Stomach (tissue), 9 donors: ENCODE data around the gene AKAP12. TPM values are rescaled to one million over a fixed set of nuclear protein-coding genes. Genes with fewer than 3 reads are reported as not detected.

Source experiments
- DNase-seq, 2 donors: peaks; one replicate each; pipeline versions ENCODE4 v3.0.0 to v3.0.0-alpha.2; 2013 to 2019
- H3K27ac ChIP-seq, 5 donors: fragments of 200-600 bp in 4 of 5; sonication (generic) in 4 of 5; one replicate each; pipeline ENCODE4 v1.5.1; 2013 to 2019; ENCODE audit warnings: mild to moderate bottlenecking in 1 of 5, moderate library complexity in 1 of 5
- H3K27me3 ChIP-seq, 3 donors: fragments of 200-600 bp; sonication (generic); one replicate each; pipeline ENCODE4 v1.5.1; 2017 to 2019; ENCODE audit warnings: mixed run types in 1 of 3
- H3K36me3 ChIP-seq, 4 donors: fragments of 200-600 bp; sonication (generic); 1 replicate in 3 of 4; 2 replicates in 1 of 4; pipeline ENCODE4 v1.5.1; 2016 to 2019
- H3K4me1 ChIP-seq, 4 donors: fragments of 200-600 bp; sonication (generic); one replicate each; pipeline ENCODE4 v1.5.1; 2016 to 2019
- H3K4me3 ChIP-seq, 4 donors: fragments of 200-600 bp; sonication (generic) in 3 of 4; one replicate each; pipeline ENCODE4 v1.5.1; 2016 to 2019; ENCODE audit warnings: mild to moderate bottlenecking in 1 of 4
- H3K9me3 ChIP-seq, 4 donors: fragments of 200-600 bp; sonication (generic); one replicate each; pipeline ENCODE4 v1.5.1; 2016 to 2019
- EP300 ChIP-seq: sonication (generic); formaldehyde crosslinking; IDR thresholded peaks from one replicate; pipeline ENCODE4 v1.6.1; 2017; ENCODE audit warnings: antibody characterized with exemption
- POLR2A ChIP-seq, 4 donors: fragments of 450-650 bp; IDR thresholded peaks; one replicate each; pipeline ENCODE4 v1.6.1; 2016; ENCODE audit warnings: antibody characterized with exemption in 4 of 4, control low read depth in 2 of 4, mild to moderate bottlenecking in 1 of 4, moderate library complexity in 1 of 4
- POLR2AphosphoS5 ChIP-seq, 3 donors: sonication (generic); formaldehyde crosslinking; IDR thresholded peaks; one replicate each; pipeline ENCODE4 v1.6.1; 2016; ENCODE audit warnings: antibody characterized with exemption in 3 of 3
- WGBS, 5 donors: extraction: QIAGEN DNeasy Blood & Tissue Kit in 3 of 5; methylation state at CpG; one replicate each; pipeline versions ENCODE4 v1.1.5 to v1.1.7; 2013 to 2018; 5-methylcytosine and 5-hydroxymethylcytosine counted together
- intact Hi-C: fragments of 100-400 bp; cut with DNase I; formaldehyde crosslinking; loops from one replicate; pipeline ENCODE4 v1.15.1; 2023; ENCODE audit warnings: low total_unique reads
- polyA plus RNA-seq, 3 donors: library from polyadenylated mRNA; stranded (reverse); fragments of 200-250 nt; gene quantifications; one replicate each; pipeline ENCODE4 v1.2.3, GENCODE V29; 2013
- total RNA-seq, 5 donors: library from RNA; depleted of rRNA; stranded (reverse); fragments of >200 nt; gene quantifications; one replicate each; pipeline versions ENCODE4 v1.1.0 to v1.2.3, GENCODE V29; 2014 to 2016
- TF ChIP-seq, protein P1 (sequence below), 7 experiments: fragments of 450-650 bp in 4 of 7; fragments of 200-600 bp in 3 of 7; sonication (generic) in 3 of 7; IDR thresholded peaks; one replicate each; pipeline ENCODE4 v1.5.1; 2016 to 2019; ENCODE audit warnings: antibody characterized with exemption in 7 of 7, control low read depth in 2 of 7, mild to moderate bottlenecking in 1 of 7
- donor health status: healthy with polysubstance abuse.
- donor health status: Bipolar disorder and iron deficiency.
- donor health status: healthy.

Gene AKAP12
- total and polyA plus RNA-seq, 8 donors = 4.2 to 110 (median 35.0) TPM

DNA sequence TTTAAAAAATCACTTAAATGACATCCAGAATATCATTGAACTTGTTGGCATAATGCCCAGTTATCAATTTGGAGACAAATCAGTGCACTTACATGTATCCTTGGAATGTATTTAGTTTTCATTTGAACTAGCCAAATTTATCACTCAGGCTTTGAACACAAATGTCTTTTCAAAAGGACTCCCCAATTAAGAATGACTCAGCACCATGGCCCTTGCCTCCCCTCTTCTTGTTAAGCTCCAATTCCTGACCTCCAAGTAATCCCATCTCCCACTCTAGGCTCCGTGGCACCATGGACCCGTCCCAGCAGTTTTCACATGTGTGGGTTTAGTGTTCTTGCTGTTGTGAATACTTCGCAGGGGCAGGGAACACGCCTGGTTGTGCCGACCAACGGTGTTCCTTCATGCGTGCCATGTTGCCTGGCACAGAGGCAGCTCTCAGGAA is 2.7 kb downstream of the AKAP12 start:
- Histone ChIP-seq H3K27me3 (peaks cover 0 to 45% (median 36%) of the 10 kb centered on the region in 3 donors), H3K9me3 (no peaks in the 10 kb centered on the region), H3K27ac (peak overlapping the region in 4 of 5 donors; percentile 0 to 97 (median 89)), H3K4me3 (peak overlapping the region in 3 of 4 donors; percentile 70 to 74 (median 72)), H3K36me3 (no peaks in the 10 kb centered on the region), H3K4me1 (peaks cover 0 to 27% (median 23%) of the 10 kb centered on the region in 4 donors)
- WGBS, 5 donors = 67 to 89% (median 85%) methylated on average over 7 of the region's 7 CpGs
- intact Hi-C loops = no loop called here
- no peak for TF ChIP-seq POLR2AphosphoS5 (IDR thresholded peaks at IDR 0.05)
- TF ChIP-seq, protein P1, sequence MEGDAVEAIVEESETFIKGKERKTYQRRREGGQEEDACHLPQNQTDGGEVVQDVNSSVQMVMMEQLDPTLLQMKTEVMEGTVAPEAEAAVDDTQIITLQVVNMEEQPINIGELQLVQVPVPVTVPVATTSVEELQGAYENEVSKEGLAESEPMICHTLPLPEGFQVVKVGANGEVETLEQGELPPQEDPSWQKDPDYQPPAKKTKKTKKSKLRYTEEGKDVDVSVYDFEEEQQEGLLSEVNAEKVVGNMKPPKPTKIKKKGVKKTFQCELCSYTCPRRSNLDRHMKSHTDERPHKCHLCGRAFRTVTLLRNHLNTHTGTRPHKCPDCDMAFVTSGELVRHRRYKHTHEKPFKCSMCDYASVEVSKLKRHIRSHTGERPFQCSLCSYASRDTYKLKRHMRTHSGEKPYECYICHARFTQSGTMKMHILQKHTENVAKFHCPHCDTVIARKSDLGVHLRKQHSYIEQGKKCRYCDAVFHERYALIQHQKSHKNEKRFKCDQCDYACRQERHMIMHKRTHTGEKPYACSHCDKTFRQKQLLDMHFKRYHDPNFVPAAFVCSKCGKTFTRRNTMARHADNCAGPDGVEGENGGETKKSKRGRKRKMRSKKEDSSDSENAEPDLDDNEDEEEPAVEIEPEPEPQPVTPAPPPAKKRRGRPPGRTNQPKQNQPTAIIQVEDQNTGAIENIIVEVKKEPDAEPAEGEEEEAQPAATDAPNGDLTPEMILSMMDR (IDR thresholded peaks at IDR 0.05) = no peak
- TF ChIP-seq EP300 = no peak
- peak in 1 of 2 donors; percentile 46 for DNase-seq

DNA sequence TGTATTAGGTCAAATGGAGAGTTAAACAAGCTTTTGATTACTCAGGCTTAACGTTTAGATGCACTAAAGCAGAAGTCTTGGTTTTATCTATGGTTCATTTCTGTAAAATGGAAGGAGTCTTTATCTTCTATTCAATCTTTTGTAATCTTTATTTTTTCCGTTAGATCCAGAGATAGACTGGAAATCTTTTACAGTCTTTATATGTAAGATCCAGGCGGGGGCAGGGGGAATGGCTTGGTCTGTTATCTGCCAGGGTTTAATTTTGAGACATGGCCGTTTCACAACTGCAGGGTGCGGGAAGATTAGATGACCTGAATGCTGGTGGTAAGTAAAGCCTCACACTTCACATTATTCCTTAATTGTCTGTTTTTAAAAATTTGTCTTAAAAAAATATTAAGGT is 3.7 kb downstream of the AKAP12 start:
- TF ChIP-seq POLR2AphosphoS5 (IDR thresholded peaks at IDR 0.05) = no peak
- TF ChIP-seq, protein P1 (IDR thresholded peaks at IDR 0.05) = no peak
- no peak for TF ChIP-seq EP300
- no peak for TF ChIP-seq POLR2A (IDR thresholded peaks at IDR 0.05)
- WGBS, 5 donors = 55 to 64% (median 58%) methylated on average over 5 of the region's 5 CpGs
- DNase-seq = no peak
- Histone ChIP-seq H3K4me3 (peak overlapping the region in 1 of 4 donors; percentile 70), H3K27ac (peak overlapping the region in 1 of 5 donors; percentile 97), H3K4me1 (peaks cover 0 to 27% (median 23%) of the 10 kb centered on the region in 4 donors), H3K36me3 (no peaks in the 10 kb centered on the region), H3K27me3 (peaks cover 0 to 45% (median 33%) of the 10 kb centered on the region in 3 donors), H3K9me3 (no peaks in the 10 kb centered on the region)
- intact Hi-C loops = no loop called here

DNA sequence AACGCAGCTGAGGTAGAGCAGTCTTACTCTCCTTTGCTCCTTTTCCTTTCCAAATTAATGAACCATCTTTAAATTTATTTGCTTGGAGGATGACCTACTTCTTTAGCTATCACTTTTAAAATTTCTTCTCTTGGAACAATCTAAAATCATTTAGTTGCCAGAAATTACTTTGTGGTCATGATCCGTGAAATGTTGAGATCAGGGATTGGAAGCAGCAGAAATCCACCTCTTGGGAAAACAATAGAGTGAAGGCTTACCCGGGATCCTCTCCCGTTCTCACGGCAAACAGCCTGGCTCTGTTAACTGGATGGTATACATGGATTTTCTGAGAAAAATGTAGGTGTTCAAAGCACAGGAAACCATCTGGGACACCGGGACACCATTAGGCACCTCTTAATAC is 7.7 kb downstream of the AKAP12 start:
- Histone ChIP-seq H3K27me3 (peaks cover 0 to 8% (median 3%) of the 10 kb centered on the region in 3 donors), H3K36me3 (no peaks in the 10 kb centered on the region), H3K9me3 (no peaks in the 10 kb centered on the region), H3K4me1 (peaks cover 0 to 4% (median 2%) of the 10 kb centered on the region in 4 donors), H3K27ac (peak overlapping the region in 1 of 5 donors; percentile 51), H3K4me3 (no peak overlapping the region)
- TF ChIP-seq, protein P1 (IDR thresholded peaks at IDR 0.05) = no peak
- TF ChIP-seq POLR2A (IDR thresholded peaks at IDR 0.05) = no peak
- TF ChIP-seq EP300 = no peak
- no peak for TF ChIP-seq POLR2AphosphoS5 (IDR thresholded peaks at IDR 0.05)
- WGBS, 5 donors = 73 to 84% (median 76%) methylated on average over 6 of the region's 6 CpGs
- intact Hi-C loops = no loop called here
- DNase-seq = no peak

DNA sequence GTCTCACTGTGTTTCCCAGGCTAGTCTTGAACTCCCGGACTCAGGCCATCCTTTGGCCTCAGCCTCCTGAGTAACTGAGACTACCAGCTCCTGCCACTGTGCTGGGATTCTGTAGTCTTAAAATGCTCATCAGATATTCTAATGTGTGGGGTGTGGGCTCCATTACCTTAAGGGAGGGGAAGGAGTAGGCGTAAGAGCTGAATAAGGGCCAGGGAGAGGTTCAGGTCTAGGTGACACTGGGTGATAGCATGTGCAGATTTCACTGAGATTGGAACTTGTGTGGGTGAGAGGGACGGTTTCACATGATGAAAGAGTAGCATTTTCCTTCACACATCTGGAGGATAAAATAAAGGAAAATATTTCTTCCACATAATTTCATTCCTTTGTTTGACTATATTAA is 8.5 kb downstream of the AKAP12 start:
- Histone ChIP-seq H3K27me3 (peaks cover 0 to 6% (median 0%) of the 10 kb centered on the region in 3 donors), H3K4me3 (no peak overlapping the region), H3K4me1 (peaks cover 0 to 3% (median 0%) of the 10 kb centered on the region in 4 donors), H3K36me3 (no peaks in the 10 kb centered on the region), H3K9me3 (no peaks in the 10 kb centered on the region), H3K27ac (peak overlapping the region in 1 of 5 donors; percentile 51)
- intact Hi-C loops = no loop called here
- WGBS, 5 donors = 78 to 97% (median 88%) methylated on average over 3 of the region's 3 CpGs
- no peak for DNase-seq
- TF ChIP-seq EP300 (no peak), POLR2A (IDR thresholded peaks at IDR 0.05) (no peak), POLR2AphosphoS5 (IDR thresholded peaks at IDR 0.05) (no peak)
- TF ChIP-seq, protein P1 (IDR thresholded peaks at IDR 0.05) = no peak
